ENCODE results near the gene MPRIP.
A peak's percentile ranks its signal among the peaks of the same experiment; 100 is the strongest.

MPRIP gene, protein sequence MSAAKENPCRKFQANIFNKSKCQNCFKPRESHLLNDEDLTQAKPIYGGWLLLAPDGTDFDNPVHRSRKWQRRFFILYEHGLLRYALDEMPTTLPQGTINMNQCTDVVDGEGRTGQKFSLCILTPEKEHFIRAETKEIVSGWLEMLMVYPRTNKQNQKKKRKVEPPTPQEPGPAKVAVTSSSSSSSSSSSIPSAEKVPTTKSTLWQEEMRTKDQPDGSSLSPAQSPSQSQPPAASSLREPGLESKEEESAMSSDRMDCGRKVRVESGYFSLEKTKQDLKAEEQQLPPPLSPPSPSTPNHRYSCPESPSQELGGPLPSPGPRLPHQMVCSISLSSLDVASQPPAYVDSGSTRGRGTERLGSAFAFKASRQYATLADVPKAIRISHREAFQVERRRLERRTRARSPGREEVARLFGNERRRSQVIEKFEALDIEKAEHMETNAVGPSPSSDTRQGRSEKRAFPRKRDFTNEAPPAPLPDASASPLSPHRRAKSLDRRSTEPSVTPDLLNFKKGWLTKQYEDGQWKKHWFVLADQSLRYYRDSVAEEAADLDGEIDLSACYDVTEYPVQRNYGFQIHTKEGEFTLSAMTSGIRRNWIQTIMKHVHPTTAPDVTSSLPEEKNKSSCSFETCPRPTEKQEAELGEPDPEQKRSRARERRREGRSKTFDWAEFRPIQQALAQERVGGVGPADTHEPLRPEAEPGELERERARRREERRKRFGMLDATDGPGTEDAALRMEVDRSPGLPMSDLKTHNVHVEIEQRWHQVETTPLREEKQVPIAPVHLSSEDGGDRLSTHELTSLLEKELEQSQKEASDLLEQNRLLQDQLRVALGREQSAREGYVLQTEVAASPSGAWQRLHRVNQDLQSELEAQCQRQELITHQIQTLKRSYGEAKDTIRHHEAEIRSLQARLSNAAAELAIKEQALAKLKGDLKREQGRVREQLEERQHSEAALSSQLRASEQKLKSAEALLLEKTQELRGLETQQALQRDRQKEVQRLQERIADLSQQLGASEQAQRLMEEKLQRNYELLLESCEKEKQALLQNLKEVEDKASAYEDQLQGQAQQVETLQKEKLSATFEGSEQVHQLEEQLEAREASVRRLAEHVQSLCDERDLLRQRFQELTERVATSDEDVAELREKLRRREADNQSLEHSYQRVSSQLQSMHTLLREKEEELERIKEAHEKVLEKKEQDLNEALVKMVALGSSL (N-terminal part only)

DNA sequence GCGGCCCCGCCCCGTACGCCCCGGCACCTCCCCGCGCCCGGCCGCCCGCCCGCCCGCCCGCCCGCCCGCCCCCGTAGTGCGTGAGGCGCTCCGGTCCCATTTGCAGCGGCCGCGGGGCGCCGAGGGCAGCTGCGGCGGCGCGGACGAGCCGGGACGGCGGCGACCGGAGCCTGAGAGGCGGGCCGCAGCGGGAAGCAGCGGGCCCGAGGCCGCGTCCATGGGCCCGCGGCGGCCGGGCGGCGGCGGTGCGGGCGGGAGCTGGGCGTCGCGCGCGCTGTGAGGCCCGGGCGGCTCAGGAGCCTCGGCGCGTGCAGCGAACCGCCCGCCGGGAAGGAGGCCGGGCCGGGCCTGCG lies at the start of gene MPRIP:
TSS of gene MPRIP (plus strand) at position 74 of the 353 bp plus-strand sequence. CDS start 392 bp downstream, outside the sequence.
- no peak for TF ChIP-seq TEAD4 (IDR thresholded peaks at IDR 0.05)
- no peak for TF ChIP-seq CREB1 (IDR thresholded peaks at IDR 0.05; ENCODE audit: low read depth)
- TF ChIP-seq TCF12 (IDR thresholded peaks at IDR 0.05; ENCODE audit: low read depth): no peak
- TF ChIP-seq, protein P1, sequence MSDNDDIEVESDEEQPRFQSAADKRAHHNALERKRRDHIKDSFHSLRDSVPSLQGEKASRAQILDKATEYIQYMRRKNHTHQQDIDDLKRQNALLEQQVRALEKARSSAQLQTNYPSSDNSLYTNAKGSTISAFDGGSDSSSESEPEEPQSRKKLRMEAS (IDR thresholded peaks at IDR 0.05): no peak

DNA sequence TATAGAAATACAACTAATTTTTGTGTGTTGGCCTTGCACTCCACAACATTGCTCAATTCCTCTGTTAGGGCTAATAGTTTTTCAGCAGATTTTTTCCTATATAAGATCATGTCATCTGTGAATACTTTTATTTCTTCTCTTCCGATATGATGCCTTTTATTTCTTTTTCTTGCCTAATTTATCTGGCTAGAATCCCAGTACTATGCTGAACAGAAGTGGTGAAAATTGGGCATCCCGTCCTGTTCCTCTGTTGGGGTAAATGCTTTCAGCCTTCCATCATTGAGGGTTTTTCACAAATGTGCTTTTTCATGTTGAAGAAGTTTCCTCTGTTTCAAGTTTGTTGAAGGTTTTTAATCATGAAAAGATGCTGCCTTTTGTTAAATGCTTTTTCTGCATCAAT lies 47.6 kb upstream of the MPRIP start:
- TF ChIP-seq EGR1 (IDR thresholded peaks at IDR 0.05) (no peak), TCF12 (IDR thresholded peaks at IDR 0.05; ENCODE audit: low read depth) (no peak), ZBTB7A (IDR thresholded peaks at IDR 0.05; ENCODE audit: low read depth) (no peak), TEAD4 (IDR thresholded peaks at IDR 0.05) (no peak), YY1 (IDR thresholded peaks at IDR 0.05; ENCODE audit: low read depth) (no peak), NFIC (IDR thresholded peaks at IDR 0.05) (no peak), CEBPB (IDR thresholded peaks at IDR 0.05) (no peak), RAD21 (IDR thresholded peaks at IDR 0.05; ENCODE audit: low read depth) (no peak), TAF1 (IDR thresholded peaks at IDR 0.05; ENCODE audit: low read depth) (no peak), CREB1 (IDR thresholded peaks at IDR 0.05; ENCODE audit: low read depth) (no peak), FOXM1 (IDR thresholded peaks at IDR 0.05; ENCODE audit: borderline replicate concordance, low read depth) (no peak), EP300 (IDR thresholded peaks at IDR 0.05; ENCODE audit: borderline replicate concordance) (no peak)
- TF ChIP-seq, protein P2, sequence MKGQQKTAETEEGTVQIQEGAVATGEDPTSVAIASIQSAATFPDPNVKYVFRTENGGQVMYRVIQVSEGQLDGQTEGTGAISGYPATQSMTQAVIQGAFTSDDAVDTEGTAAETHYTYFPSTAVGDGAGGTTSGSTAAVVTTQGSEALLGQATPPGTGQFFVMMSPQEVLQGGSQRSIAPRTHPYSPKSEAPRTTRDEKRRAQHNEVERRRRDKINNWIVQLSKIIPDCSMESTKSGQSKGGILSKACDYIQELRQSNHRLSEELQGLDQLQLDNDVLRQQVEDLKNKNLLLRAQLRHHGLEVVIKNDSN (IDR thresholded peaks at IDR 0.05): no peak
- TF ChIP-seq, protein P1 (IDR thresholded peaks at IDR 0.05): no peak
- TF ChIP-seq, protein P3, sequence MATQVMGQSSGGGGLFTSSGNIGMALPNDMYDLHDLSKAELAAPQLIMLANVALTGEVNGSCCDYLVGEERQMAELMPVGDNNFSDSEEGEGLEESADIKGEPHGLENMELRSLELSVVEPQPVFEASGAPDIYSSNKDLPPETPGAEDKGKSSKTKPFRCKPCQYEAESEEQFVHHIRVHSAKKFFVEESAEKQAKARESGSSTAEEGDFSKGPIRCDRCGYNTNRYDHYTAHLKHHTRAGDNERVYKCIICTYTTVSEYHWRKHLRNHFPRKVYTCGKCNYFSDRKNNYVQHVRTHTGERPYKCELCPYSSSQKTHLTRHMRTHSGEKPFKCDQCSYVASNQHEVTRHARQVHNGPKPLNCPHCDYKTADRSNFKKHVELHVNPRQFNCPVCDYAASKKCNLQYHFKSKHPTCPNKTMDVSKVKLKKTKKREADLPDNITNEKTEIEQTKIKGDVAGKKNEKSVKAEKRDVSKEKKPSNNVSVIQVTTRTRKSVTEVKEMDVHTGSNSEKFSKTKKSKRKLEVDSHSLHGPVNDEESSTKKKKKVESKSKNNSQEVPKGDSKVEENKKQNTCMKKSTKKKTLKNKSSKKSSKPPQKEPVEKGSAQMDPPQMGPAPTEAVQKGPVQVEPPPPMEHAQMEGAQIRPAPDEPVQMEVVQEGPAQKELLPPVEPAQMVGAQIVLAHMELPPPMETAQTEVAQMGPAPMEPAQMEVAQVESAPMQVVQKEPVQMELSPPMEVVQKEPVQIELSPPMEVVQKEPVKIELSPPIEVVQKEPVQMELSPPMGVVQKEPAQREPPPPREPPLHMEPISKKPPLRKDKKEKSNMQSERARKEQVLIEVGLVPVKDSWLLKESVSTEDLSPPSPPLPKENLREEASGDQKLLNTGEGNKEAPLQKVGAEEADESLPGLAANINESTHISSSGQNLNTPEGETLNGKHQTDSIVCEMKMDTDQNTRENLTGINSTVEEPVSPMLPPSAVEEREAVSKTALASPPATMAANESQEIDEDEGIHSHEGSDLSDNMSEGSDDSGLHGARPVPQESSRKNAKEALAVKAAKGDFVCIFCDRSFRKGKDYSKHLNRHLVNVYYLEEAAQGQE (IDR thresholded peaks at IDR 0.05; ENCODE audit: low read depth): no peak

DNA sequence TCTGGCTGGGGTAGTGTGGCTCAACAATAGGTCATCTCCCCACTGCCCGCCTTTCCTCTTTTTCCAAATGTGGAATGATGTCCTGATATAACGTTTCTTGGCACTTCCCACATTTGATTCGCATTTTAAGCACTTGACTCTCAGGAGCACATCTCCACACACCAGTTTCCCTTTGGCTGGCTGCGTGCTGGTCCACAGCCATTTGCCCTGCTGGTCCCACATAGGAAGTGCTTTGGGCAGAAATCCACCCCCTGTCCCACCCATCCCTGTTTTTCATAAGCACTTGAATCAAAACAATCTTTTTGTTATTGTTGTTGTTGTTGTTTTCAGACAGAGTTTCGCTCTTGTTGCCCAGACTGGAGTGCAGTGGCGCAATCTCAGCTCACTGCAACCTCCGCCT lies 46.3 kb upstream of the MPRIP start:
- TF ChIP-seq EP300 (IDR thresholded peaks at IDR 0.05; ENCODE audit: borderline replicate concordance) (no peak), FOXM1 (IDR thresholded peaks at IDR 0.05; ENCODE audit: borderline replicate concordance, low read depth) (no peak), CREB1 (IDR thresholded peaks at IDR 0.05; ENCODE audit: low read depth) (no peak), TAF1 (IDR thresholded peaks at IDR 0.05; ENCODE audit: low read depth) (no peak), EGR1 (IDR thresholded peaks at IDR 0.05) (no peak), TCF12 (IDR thresholded peaks at IDR 0.05; ENCODE audit: low read depth) (no peak), YY1 (IDR thresholded peaks at IDR 0.05; ENCODE audit: low read depth) (no peak), CEBPB (IDR thresholded peaks at IDR 0.05) (no peak), RAD21 (IDR thresholded peaks at IDR 0.05; ENCODE audit: low read depth) (no peak)
- TF ChIP-seq, protein P3 (IDR thresholded peaks at IDR 0.05; ENCODE audit: low read depth): no peak
- TF ChIP-seq, protein P1 (IDR thresholded peaks at IDR 0.05): no peak

DNA sequence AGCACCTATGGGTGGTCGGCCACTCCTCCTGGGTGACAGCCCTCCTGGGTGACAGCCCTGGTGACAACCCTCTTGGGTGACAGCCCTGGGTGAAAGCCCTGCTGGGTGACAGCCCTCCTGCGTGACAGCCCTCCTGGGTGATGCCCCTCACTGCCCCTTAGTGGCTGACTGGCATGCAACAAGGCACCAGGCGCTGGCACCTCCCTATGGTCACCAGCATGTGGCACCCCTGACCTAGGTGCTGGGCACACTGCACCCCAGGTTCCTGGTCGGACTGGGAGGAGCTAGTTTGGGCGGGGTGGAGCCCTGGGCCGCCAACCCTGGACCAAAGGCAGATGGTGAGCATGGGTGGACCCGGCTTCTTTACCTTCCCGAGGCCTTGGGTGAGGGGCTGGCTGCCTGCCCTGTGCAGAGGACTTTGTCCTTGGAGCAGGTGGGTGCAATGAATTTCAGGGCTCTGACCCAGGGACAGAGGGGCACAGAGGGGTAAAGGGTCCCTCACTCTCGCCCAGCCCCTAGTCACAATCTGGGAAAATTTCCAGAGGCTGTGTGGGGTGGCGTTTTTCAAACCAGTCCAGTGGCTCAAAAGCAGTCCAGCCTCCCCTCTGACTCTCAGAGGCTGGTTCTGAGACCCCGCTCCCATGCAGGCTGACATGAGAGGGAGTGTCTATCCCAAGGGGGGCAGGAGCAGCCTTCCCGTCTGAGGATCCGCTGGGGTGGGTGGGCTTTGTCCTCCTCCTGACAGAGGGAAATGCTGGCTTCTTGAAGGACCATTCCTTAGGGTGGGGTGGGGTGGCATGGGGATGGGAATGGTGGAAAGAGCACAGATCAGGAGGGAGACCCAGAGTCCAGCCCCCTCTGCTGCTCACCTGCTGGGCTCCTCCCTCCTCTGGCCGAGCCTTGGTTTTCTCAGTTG lies 44.5 kb upstream of the MPRIP start:
- TF ChIP-seq, protein P3 (IDR thresholded peaks at IDR 0.05; ENCODE audit: low read depth): no peak
- TF ChIP-seq RAD21 (IDR thresholded peaks at IDR 0.05; ENCODE audit: low read depth) (peak; percentile 57; the same call in 1 of the 2 replicates), EGR1 (IDR thresholded peaks at IDR 0.05) (no peak), FOXM1 (IDR thresholded peaks at IDR 0.05; ENCODE audit: borderline replicate concordance, low read depth) (no peak)
- TF ChIP-seq, protein P1 (IDR thresholded peaks at IDR 0.05): no peak

Measured in Ishikawa (cell line).